GM21825 (cell line): ENCODE data around the gene CPLX1.
"Not testable (repeated sequence)": the region's sequence is repeated elsewhere in the genome, so short reads cannot be mapped to it uniquely, and the experiment has no call there.

Source experiments
- ATAC-seq: cut with Tn5 transposase; IDR thresholded peaks from one replicate; pipeline ENCODE4 v1.9.1; 2021; ENCODE audit warnings: mild to moderate bottlenecking, moderate library complexity; ENCODE audit not compliant: unreplicated experiment

CPLX1 gene

DNA sequence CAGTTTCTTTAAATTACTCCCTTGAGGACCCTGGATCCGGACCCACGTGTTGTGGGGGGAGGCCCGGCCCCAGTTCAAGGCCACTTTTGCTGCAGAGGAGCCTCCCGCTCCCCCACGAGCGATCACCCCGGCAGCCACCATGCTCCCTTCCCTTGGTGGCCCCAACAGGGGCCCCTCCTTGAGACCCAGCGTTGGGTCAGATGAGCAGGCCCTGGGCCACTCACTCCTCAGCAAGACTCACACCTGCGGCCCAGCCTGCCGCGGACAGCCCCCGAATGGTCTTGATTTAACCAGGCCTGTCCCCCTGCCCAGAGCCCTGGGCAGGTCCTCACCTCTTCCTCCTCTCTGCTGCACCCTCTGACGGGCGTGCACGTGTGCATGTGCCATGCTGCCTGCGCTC is 4.3 kb downstream of the CPLX1 start:
- no peak for ATAC-seq

DNA sequence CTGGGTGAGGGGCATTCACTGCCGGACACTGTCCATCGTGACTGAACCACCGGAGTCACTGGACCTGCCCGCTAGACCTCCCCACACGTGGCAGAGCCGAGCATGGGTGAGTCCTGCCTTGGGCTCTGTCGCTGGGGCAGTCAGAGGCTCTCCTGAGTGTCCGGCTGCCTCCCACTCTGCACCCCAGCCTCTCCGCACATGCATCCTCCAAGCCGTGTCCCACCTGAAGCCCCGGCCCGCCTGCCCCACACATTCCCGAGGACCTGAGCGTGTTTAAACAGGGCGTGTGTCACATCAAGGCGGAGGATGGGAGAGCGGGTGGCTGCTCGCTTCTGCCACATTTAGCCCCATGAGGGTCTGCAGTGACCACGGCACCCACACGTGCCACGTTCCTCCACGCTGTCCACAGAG is 4.7 kb downstream of the CPLX1 start:
- no peak for ATAC-seq

- ATAC-seq, result no peak
Measured at GRCh38 chr4:820230-821172, 5.4 kb downstream of the CPLX1 start.

DNA sequence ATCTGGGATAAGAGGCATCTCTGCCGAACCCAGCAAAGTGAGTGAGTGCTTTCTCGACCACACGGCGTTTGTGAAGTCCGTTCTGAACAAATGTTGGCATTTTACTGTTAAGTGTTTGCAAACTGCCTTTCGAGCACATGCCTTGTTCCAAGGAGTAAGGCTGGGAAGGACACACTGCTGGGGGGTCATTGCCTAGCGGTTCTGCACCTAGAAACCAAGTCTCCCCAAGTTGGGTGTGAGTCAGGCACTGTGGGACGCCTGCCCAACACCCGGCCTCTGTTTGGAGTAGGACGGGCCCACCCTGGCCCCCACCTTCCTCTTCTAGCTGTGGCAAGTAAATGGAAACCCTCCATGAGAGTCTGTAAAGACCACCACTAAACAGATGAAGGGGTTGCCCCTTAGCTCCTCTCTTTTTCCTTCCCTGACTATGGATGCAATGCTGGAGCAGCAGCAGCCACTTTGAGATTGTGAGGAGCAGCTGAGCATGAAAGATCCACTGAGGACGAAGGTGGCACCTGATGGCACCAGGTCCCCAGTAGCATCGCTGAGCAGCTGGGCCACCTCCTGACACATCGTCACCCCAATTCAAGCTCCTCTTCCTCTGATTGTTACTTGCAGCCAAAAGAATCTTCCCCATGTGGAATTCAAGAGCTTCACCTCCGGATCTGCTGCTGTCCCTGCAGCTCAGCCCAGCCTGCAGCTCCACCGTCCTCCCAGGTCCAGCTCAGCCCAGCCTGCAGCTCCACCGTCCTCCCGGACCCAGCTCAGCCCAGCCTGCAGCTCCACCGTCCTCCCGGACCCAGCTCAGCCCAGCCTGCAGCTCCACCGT is 6.3 kb downstream of the CPLX1 start:
- no peak for ATAC-seq

- no peak for ATAC-seq
Measured at GRCh38 chr4:818106-818921, 7.6 kb downstream of the CPLX1 start.

GRCh38 chr4:815464-816146 is 10.3 kb downstream of the CPLX1 start:
- ATAC-seq, result no peak

DNA sequence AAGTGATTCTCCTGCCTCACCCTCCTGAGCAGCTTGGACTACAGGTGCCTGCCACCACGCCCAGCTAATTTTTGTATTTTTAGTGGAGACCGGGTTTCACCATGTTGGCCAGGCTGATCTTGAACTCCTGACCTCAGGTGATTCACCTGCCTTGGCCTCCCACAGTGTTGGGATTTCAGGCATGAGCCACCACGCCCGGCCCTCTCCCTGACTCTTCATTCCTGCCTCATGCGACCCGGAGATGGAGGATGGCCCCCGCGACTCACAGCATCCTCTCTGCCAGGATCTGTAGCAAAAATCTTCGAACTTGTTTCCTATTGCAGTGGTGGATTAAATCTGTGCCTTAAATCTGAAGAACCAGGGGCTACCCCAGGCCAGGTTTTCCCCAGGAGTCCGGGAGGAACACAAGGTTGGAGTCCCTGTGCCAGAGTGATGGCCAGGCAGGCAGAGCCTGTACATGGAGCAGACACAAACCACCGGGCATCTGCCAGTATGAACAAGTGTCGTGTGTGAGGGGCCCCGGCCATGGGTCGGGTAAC is 11.5 kb downstream of the CPLX1 start:
- no peak for ATAC-seq

DNA sequence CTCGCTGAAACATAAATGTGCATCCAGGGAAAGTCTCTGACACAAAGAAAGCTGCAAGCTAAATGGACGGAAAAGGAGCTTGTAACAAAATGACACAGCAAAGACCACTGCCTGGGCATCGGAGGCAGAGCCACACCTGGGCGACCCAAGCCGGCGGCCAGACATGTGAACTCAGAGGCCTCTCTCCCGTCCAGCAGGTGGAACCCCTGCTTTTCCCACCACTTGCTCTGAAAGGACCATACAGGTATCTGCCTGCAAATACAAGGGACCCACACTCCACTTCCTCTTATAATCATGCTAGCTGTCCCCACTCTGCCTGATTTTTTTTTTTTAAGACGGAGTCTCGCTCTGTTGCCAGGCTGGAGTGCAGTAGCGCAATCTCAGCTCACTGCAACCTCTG is 12.0 kb downstream of the CPLX1 start:
- no peak for ATAC-seq

DNA sequence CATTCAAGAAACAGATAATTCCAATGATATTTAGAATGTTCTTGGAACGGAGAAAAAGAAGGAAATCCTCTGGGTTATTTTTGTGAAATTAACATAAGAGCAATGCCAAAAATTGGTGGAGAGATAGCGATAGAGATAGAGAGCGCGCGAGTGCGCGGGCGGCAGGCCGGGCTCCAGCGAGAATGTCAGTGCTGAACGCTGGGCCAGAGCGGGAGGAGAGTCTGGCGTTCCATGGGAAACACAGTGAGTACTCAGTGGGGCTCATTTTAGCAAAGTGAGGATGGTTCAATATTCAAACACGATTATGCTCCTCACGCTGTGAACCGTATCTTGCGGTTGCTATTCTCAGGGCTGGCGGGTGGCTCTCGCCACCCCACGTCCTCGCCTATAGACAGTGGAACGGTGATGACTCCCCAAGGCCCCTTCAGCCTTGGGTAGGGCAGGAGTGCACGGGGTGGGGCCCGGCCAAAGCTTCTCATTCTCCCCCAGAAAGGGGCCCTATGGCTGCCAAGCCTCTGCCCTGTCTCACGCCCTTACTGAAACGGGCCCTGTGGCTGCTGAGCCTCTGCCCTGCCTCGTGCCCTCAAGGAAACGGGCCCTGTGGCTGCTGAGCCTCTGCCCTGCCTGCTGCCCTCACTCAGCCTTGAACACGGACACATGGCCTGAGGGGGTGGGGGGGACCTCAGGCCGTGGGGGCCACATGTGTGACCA is 16.9 kb downstream of the CPLX1 start:
- ATAC-seq, result no peak

DNA sequence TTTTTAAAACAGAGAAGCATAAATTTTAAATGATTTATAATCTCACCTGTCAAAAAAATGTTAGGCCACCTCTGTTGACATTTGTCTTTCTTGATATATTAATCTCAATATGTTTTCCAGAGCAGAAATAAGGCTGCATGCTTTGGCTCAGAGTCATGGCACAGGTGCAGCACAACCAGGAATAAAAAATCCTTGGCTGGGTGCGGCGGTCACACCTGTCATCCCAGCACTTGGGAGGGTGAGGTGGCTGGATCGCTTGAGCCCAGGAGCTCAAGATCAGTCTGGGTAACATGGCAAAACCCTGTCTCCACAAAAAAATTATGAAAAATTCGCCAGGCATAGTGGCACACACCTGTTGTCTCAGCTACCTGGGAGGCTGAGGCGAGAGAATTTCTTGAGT is 18.1 kb downstream of the CPLX1 start:
- no peak for ATAC-seq

DNA sequence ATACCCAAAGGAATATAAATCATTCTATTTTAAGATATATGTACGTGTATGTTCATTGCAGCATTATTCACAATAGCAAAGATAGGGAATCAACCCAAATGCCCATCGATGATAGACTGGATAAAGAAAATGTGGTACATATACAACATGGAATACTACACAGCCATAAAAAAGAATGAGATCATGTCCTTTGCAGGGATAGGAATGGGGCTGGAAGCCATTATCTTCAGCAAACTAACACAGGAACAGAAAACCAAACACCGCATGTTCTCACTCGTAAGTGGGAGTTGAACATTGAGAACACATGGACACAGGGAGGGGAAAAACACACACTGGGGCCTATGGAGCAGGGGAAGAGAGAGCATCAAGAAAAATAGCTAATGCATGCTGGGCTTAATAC is 18.9 kb downstream of the CPLX1 start:
- not testable (repeated sequence) for ATAC-seq

DNA sequence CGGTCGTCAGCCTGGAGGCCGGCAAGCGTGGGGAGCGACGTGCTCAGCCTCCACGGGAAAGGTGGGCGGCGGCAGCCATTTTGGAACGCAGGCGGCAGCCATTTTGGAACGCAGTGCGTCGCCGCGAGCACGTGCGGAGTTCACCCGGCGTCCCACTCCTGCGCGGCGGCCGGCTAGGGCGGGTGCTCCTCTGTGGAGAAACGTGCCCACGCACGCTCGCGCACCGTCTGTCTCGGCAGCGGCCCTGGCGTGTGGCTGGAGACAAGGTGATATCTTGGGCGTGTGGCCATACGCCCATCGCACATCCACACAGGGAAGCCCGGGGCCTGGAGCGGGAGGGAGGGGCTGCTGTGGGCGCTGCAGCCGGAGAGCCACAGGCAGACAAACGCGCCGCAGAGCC is 21.1 kb downstream of the CPLX1 start:
- ATAC-seq, result no peak

- ATAC-seq, result no peak
Measured at GRCh38 chr4:803884-804283, 22.0 kb downstream of the CPLX1 start.

- no peak for ATAC-seq
Measured at GRCh38 chr4:801436-802124, 24.3 kb downstream of the CPLX1 start.

- no peak for ATAC-seq
Measured at GRCh38 chr4:797066-797465, 28.9 kb downstream of the CPLX1 start.

DNA sequence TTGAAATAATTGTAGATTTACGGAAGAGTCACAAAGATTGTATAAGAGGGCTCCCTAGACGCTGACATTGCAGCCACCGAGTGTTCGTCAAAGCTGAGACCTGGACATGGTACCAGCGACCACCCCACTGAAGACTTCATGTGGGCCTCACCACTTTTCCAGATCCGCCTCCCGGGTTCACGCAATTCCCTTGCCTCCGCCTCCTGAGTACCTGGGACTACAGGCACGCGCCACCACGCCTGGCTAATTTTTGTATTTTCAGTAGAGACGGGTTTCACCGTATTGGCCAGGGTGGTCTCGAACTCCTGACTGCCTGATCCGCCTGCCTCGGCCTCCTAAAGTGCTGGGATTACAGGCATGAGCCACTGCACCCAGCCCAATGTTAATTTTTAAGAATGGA is 29.7 kb downstream of the CPLX1 start:
- ATAC-seq, result no peak

DNA sequence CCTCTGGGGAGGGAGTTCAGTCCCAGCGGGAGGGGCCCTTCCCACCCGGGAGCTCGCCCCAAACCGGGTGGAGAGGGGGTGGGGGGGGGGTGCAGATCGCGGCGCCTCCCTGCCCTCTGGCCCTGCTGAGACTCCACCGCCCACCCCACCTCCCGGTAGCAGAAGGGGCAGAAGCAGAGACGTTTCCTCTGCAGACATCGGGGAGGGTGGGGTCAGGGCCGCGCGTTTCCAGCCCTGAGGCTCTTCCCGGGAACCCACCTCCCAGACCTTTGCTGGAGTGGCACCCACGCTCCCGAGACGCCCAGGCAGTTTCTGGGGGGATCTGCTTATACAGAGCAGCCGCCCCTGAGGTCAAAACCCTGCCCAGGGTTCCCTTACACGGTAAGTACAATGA is 30.2 kb downstream of the CPLX1 start:
- no peak for ATAC-seq

DNA sequence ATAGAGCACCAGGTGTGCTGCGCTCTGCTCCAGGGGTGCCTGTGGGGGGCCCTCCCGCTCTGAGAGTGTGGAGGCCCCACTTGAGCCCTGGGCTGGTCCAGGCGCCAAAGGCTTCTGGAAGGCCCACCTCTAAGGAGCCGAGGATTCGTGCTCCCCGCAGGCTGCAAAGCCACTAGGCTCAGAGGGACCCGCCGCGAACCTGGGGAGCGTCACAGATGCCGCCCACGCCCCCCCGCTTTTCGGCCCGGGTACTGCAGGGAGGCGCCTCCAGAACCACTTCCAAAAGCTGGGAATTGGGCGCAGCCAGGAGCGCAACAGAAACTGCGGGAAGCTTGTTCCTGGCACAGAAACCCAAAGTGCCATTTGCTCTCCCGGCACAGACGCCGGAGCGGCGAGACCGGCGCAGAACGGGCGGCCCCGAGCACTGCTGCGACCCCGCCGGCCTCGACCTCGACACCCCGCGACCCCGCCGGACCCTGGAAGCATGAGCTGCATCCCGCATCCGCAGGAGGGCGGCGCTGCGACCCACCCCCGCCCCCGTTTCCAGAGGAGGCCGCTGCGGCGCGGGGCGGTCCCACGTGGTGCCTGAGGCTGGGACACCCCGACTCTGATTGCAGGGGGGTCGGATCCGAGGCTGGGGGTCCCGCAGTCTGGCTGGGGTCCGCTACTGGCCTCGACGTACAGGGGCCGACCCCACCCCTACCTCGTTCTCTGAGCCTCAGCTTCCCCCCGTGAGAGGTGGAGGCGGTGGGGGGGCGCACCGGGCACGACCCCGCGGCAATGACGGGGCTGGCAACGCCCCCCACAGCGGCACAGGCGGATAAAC is 30.8 kb downstream of the CPLX1 start:
- ATAC-seq, result no peak
